ENCODE data around the gene ZSCAN12. TPM values are rescaled to one million over a fixed set of nuclear protein-coding genes. Genes with fewer than 3 reads are reported as not detected.

Gene ZSCAN12
- total RNA-seq, 2 donors from 2014 or later: 10.5 to 12.8 TPM

GRCh38 chr6:28354688-28355554 is 44.6 kb downstream of the ZSCAN12 start:
- 93 to 95% methylated on average over 9 to 10 of the region's 10 CpGs for WGBS, 2 experiments (ENCODE audit: insufficient coverage in 1 of 2, insufficient read length in 1 of 2)
- peaks cover 4% of the 10 kb centered on the region for H3K9me3 Mint-ChIP-seq
- no peak for DNase-seq
- no peak for TF ChIP-seq CTCF (conservative IDR thresholded peaks at IDR 0.05)
- H3K9ac ChIP-seq (ENCODE audit: extremely low read depth, low read length, poor library complexity, severe bottlenecking): no peak overlapping the region
- peaks cover 8% of the 10 kb centered on the region for H3K36me3 ChIP-seq (ENCODE audit: control insufficient read depth, insufficient read depth, low read length)
- H3K27me3 Mint-ChIP-seq (ENCODE audit: insufficient read depth): no peaks in the 10 kb centered on the region
- H3K4me1 Mint-ChIP-seq: peaks cover 30% of the 10 kb centered on the region
- H3K27ac Mint-ChIP-seq: no peak overlapping the region
- no peak overlapping the region for H3K4me3 Mint-ChIP-seq
- no peaks in the 10 kb centered on the region for H3K27me3 ChIP-seq (ENCODE audit: control insufficient read depth, insufficient read depth, low read length, poor library complexity, severe bottlenecking)
- no peak overlapping the region for H3K4me3 ChIP-seq (ENCODE audit: low read length)
- peaks cover 22% of the 10 kb centered on the region for H3K9me3 ChIP-seq (ENCODE audit: control insufficient read depth, low read length)
- peaks cover 3% of the 10 kb centered on the region for H3K4me1 ChIP-seq (ENCODE audit: control insufficient read depth, insufficient read depth, low read length)
- no peak overlapping the region for H3K27ac ChIP-seq (ENCODE audit: low read depth, low read length)
- peaks cover 21% of the 10 kb centered on the region for H3K36me3 Mint-ChIP-seq (ENCODE audit: low read depth)

- WGBS, 2 experiments (ENCODE audit: insufficient coverage in 1 of 2, insufficient read length in 1 of 2): 96% methylated on average over 8 to 11 of the region's 11 CpGs
- peaks cover 4% of the 10 kb centered on the region for H3K9me3 Mint-ChIP-seq
- Histone ChIP-seq H3K4me3 (ENCODE audit: low read length) (no peak overlapping the region), H3K9ac (ENCODE audit: extremely low read depth, low read length, poor library complexity, severe bottlenecking) (no peak overlapping the region), H3K27me3 (ENCODE audit: control insufficient read depth, insufficient read depth, low read length, poor library complexity, severe bottlenecking) (no peaks in the 10 kb centered on the region), H3K9me3 (ENCODE audit: control insufficient read depth, low read length) (peaks cover 22% of the 10 kb centered on the region), H3K36me3 (ENCODE audit: control insufficient read depth, insufficient read depth, low read length) (peaks cover 8% of the 10 kb centered on the region), H3K27ac (ENCODE audit: low read depth, low read length) (no peak overlapping the region), H3K4me1 (ENCODE audit: control insufficient read depth, insufficient read depth, low read length) (peaks cover 3% of the 10 kb centered on the region)
- DNase-seq: no peak
- no peak overlapping the region for H3K4me3 Mint-ChIP-seq
- peaks cover 16% of the 10 kb centered on the region for H3K36me3 Mint-ChIP-seq (ENCODE audit: low read depth)
- H3K27me3 Mint-ChIP-seq (ENCODE audit: insufficient read depth): no peaks in the 10 kb centered on the region
- peaks cover 30% of the 10 kb centered on the region for H3K4me1 Mint-ChIP-seq
- no peak for TF ChIP-seq CTCF (conservative IDR thresholded peaks at IDR 0.05)
- H3K27ac Mint-ChIP-seq: no peak overlapping the region
Observed at GRCh38 chr6:28353981-28354676, 45.4 kb downstream of the ZSCAN12 start.

- no peak overlapping the region for H3K27ac ChIP-seq (ENCODE audit: low read depth, low read length)
- H3K36me3 ChIP-seq (ENCODE audit: control insufficient read depth, insufficient read depth, low read length): peaks cover 8% of the 10 kb centered on the region
- no peak for TF ChIP-seq CTCF (conservative IDR thresholded peaks at IDR 0.05)
- no peak overlapping the region for H3K9ac ChIP-seq (ENCODE audit: extremely low read depth, low read length, poor library complexity, severe bottlenecking)
- H3K4me3 ChIP-seq (ENCODE audit: low read length): no peak overlapping the region
- no peak for DNase-seq
- Mint-ChIP-seq H3K36me3 (ENCODE audit: low read depth) (peaks cover 13% of the 10 kb centered on the region), H3K27ac (no peak overlapping the region), H3K4me3 (no peak overlapping the region), H3K9me3 (peaks cover 4% of the 10 kb centered on the region), H3K27me3 (ENCODE audit: insufficient read depth) (no peaks in the 10 kb centered on the region), H3K4me1 (peaks cover 30% of the 10 kb centered on the region)
- H3K4me1 ChIP-seq (ENCODE audit: control insufficient read depth, insufficient read depth, low read length): peaks cover 3% of the 10 kb centered on the region
- 96 to 100% methylated on average over 1 to 3 of the region's 3 CpGs for WGBS, 2 experiments (ENCODE audit: insufficient coverage in 1 of 2, insufficient read length in 1 of 2)
- no peaks in the 10 kb centered on the region for H3K27me3 ChIP-seq (ENCODE audit: control insufficient read depth, insufficient read depth, low read length, poor library complexity, severe bottlenecking)
- H3K9me3 ChIP-seq (ENCODE audit: control insufficient read depth, low read length): peaks cover 22% of the 10 kb centered on the region
Observed at GRCh38 chr6:28353356-28353755, 46.2 kb downstream of the ZSCAN12 start.

All from endodermal cell (in vitro differentiated cells).